ENCODE data around the gene DDX28.
"Not testable (repeated sequence)": the region's sequence is repeated elsewhere in the genome, so short reads cannot be mapped to it uniquely, and the experiment has no call there.

DNA sequence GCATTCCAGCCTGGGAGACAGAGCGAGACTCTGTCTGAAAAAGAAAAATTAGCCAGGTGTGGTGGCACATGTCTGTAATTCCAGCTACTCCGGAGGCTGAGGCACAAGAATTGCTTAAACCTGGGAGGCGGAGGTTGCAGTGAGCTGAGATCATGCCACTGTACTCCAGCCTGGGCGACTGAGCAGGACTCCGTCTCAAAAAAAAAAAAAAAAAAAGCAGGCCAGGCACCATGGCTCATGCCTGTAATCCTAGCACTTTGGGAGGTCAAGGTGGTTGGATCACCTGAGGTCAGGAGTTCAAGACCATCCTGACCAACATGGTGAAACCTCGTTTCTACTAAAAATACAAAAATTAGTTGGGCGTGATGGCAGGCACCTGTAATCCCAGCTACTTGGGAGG, 50.7 kb downstream of the DDX28 start:
- not testable (repeated sequence) for TF ChIP-seq CTCF, POLR2A (IDR thresholded peaks at IDR 0.05)

All from testis (tissue), 2 donors.